ENCODE results near the gene TSPAN2.

DNA sequence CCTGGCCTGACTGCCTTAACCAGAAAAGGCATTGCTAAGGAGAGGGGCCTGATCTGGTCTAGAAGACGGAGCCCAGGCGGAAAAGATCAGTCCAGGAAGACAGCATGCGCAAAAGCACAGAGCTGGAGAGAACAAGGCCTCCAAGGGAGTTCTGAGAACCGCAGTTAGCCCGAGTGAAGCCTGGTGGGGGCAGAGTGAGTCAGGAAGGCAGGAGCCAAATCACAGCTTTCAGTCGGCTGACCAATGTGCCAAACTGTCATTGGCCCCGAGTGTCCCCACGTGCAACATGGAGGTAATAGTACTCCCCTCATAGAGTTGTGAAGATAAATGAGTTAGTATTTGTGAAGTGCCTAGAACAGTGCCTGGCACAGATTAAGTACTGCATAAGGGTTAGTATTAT lies 1.2 kb upstream of the TSPAN2 start:
- TF ChIP-seq GATA3 (IDR thresholded peaks at IDR 0.05; ENCODE audit: low read depth, low read length) (no peak), GATA2 (IDR thresholded peaks at IDR 0.05; ENCODE audit: low read depth, low read length) (no peak)

Data from SH-SY5Y (cell line).